HEK293T (cell line): ENCODE results near the gene SPAG16.

ENCODE experiments used
- CTCF ChIA-PET: fragments of 350-600 bp; formaldehyde crosslinking; extraction: SDS; loops from one replicate; lab custom pipeline; 2021; ENCODE audit warnings: antibody characterized with exemption, inconsistent platforms; lab: Yijun Ruan, JAX
- POLR2A ChIA-PET: fragments of 350-600 bp; formaldehyde crosslinking; extraction: SDS; loops from one replicate; lab custom pipeline; 2020; ENCODE audit warnings: antibody characterized with exemption, inconsistent platforms; lab: Yijun Ruan, JAX
- DNase-seq: peaks from one replicate; pipeline ENCODE4 v3.0.0; 2012; ENCODE audit warnings: mixed read lengths; ENCODE audit errors: extremely low spot score
- ARNT ChIP-seq: fragments of 450-650 bp; IDR thresholded peaks from 2 replicates; pipeline ENCODE4 v1.6.1; 2017; ENCODE audit warnings: mild to moderate bottlenecking
- BHLHE40 ChIP-seq: fragments of 450-650 bp; IDR thresholded peaks from 2 replicates; pipeline ENCODE4 v1.6.1; 2016; ENCODE audit warnings: mild to moderate bottlenecking, moderate library complexity, borderline replicate concordance
- CTBP1 ChIP-seq: fragments of 450-650 bp; IDR thresholded peaks from 2 replicates; pipeline ENCODE4 v1.6.1; 2016; ENCODE audit warnings: borderline replicate concordance
- ELF4 ChIP-seq: fragments of 450-650 bp; IDR thresholded peaks from 2 replicates; pipeline ENCODE4 v1.6.1; 2017; ENCODE audit warnings: antibody characterized with exemption
- FOXA1 ChIP-seq: fragments of 450-650 bp; IDR thresholded peaks from 2 replicates; pipeline ENCODE4 v1.6.1; 2016; ENCODE audit warnings: mild to moderate bottlenecking
- FOXK2 ChIP-seq: fragments of 450-650 bp; IDR thresholded peaks from 2 replicates; pipeline ENCODE4 v1.6.1; 2016; ENCODE audit warnings: mild to moderate bottlenecking
- FOXM1 ChIP-seq: fragments of 450-650 bp; IDR thresholded peaks from 2 replicates; pipeline ENCODE4 v1.6.1; 2017; ENCODE audit warnings: mild to moderate bottlenecking, borderline replicate concordance
- HDGF ChIP-seq: fragments of 450-650 bp; IDR thresholded peaks from 2 replicates; pipeline ENCODE4 v1.6.1; 2017; ENCODE audit warnings: antibody characterized with exemption, borderline replicate concordance
- L3MBTL2 ChIP-seq: fragments of 450-650 bp; conservative IDR thresholded peaks from 2 replicates; pipeline ENCODE4 v1.6.1; 2016; ENCODE audit warnings: mild to moderate bottlenecking
- LEF1 ChIP-seq: fragments of 450-650 bp; IDR thresholded peaks from 2 replicates; pipeline ENCODE4 v1.6.1; 2017; ENCODE audit warnings: mild to moderate bottlenecking, borderline replicate concordance
- NFRKB ChIP-seq: fragments of 450-650 bp; IDR thresholded peaks from 2 replicates; pipeline ENCODE4 v1.6.1; 2016; ENCODE audit warnings: mild to moderate bottlenecking, moderate library complexity
- PKNOX1 ChIP-seq: fragments of 450-650 bp; IDR thresholded peaks from 2 replicates; pipeline ENCODE4 v1.6.1; 2016
- SP1 ChIP-seq: fragments of 450-650 bp; IDR thresholded peaks from 2 replicates; pipeline ENCODE4 v1.6.1; 2017
- SUZ12 ChIP-seq: fragments of 450-650 bp; IDR thresholded peaks from 2 replicates; pipeline ENCODE4 v1.6.1; 2016; ENCODE audit warnings: mild to moderate bottlenecking
- TARDBP ChIP-seq: fragments of 450-650 bp; IDR thresholded peaks from 2 replicates; pipeline ENCODE4 v1.6.1; 2016
- ZNF384 ChIP-seq: fragments of 450-650 bp; IDR thresholded peaks from 2 replicates; pipeline ENCODE4 v1.6.1; 2016

Gene SPAG16

GRCh38 chr2:213834331-213834730 lies 550.1 kb downstream of the SPAG16 start:
- no peak for TF ChIP-seq ARNT
- TF ChIP-seq LEF1 = no peak
- no peak for TF ChIP-seq BHLHE40
- no peak for TF ChIP-seq TARDBP
- no peak for TF ChIP-seq FOXA1
- TF ChIP-seq ELF4 = no peak
- no peak for TF ChIP-seq FOXK2
- no peak for TF ChIP-seq SP1
- TF ChIP-seq L3MBTL2 = no peak
- TF ChIP-seq ZNF384 = no peak
- no peak for TF ChIP-seq SUZ12
- no peak for TF ChIP-seq HDGF
- ChIA-PET CTCF (no interaction called here), POLR2A (no interaction called here)
- DNase-seq = no peak

GRCh38 chr2:213834746-213835145 lies 550.5 kb downstream of the SPAG16 start:
- TF ChIP-seq ZNF384 (no peak), ARNT (no peak), HDGF (no peak)
- CTCF ChIA-PET = no interaction called here

GRCh38 chr2:213846856-213847255 lies 562.6 kb downstream of the SPAG16 start:
- ChIA-PET CTCF (no interaction called here), POLR2A (no interaction called here)
- DNase-seq = no peak
- TF ChIP-seq FOXA1 = no peak
- no peak for TF ChIP-seq LEF1

More at GRCh38 chr2:213834746-213835145, 550.5 kb downstream of the SPAG16 start:
- POLR2A ChIA-PET = no interaction called here
- no peak for DNase-seq

- CTCF ChIA-PET = no interaction called here
- TF ChIP-seq FOXK2 (no peak), TARDBP (no peak), ZNF384 (no peak), SUZ12 (no peak), L3MBTL2 (no peak), LEF1 (no peak), HDGF (no peak), FOXM1 (no peak), PKNOX1 (no peak), SP1 (no peak), ELF4 (no peak), CTBP1 (no peak), BHLHE40 (no peak), ARNT (no peak), FOXA1 (no peak), NFRKB (no peak)
- POLR2A ChIA-PET = no interaction called here
- no peak for DNase-seq
Observed at GRCh38 chr2:213847316-213847715, 563.1 kb downstream of the SPAG16 start.

GRCh38 chr2:213848631-213849030 lies 564.4 kb downstream of the SPAG16 start:
- POLR2A ChIA-PET = no interaction called here
- DNase-seq = no peak
- TF ChIP-seq ZNF384 (no peak), NFRKB (no peak), BHLHE40 (no peak), L3MBTL2 (no peak), FOXA1 (no peak), SP1 (no peak), ELF4 (no peak), SUZ12 (no peak)
- CTCF ChIA-PET = no interaction called here

- no peak for DNase-seq
- no peak for TF ChIP-seq ZNF384
- TF ChIP-seq LEF1 = no peak
- no peak for TF ChIP-seq TARDBP
- no peak for TF ChIP-seq L3MBTL2
- TF ChIP-seq PKNOX1 = no peak
- TF ChIP-seq FOXK2 = no peak
- TF ChIP-seq HDGF = no peak
- TF ChIP-seq BHLHE40 = no peak
- no peak for TF ChIP-seq FOXA1
- no peak for TF ChIP-seq SP1
- TF ChIP-seq NFRKB = no peak
- no peak for TF ChIP-seq ELF4
- ChIA-PET CTCF (no interaction called here), POLR2A (no interaction called here)
Observed at GRCh38 chr2:213861638-213862037, 577.4 kb downstream of the SPAG16 start.

- POLR2A ChIA-PET = no interaction called here
- TF ChIP-seq FOXM1 = no peak
- TF ChIP-seq FOXA1 = no peak
- no peak for TF ChIP-seq ELF4
- TF ChIP-seq ARNT = no peak
- TF ChIP-seq FOXK2 = no peak
- no peak for TF ChIP-seq HDGF
- TF ChIP-seq SUZ12 = no peak
- TF ChIP-seq LEF1 = no peak
- DNase-seq = no peak
- CTCF ChIA-PET = no interaction called here
Observed at GRCh38 chr2:213862407-213863076, 578.3 kb downstream of the SPAG16 start.
